GM18498 (cell line): ENCODE measurements around the gene CLN6.
"Not testable (repeated sequence)": the region's sequence is repeated elsewhere in the genome, so short reads cannot be mapped to it uniquely, and the experiment has no call there.

Experiments used
- ATAC-seq: cut with Tn5 transposase; IDR thresholded peaks from one replicate; pipeline ENCODE4 v1.9.1; 2021; ENCODE audit warnings: mild to moderate bottlenecking, moderate library complexity; ENCODE audit not compliant: unreplicated experiment

Gene CLN6

DNA sequence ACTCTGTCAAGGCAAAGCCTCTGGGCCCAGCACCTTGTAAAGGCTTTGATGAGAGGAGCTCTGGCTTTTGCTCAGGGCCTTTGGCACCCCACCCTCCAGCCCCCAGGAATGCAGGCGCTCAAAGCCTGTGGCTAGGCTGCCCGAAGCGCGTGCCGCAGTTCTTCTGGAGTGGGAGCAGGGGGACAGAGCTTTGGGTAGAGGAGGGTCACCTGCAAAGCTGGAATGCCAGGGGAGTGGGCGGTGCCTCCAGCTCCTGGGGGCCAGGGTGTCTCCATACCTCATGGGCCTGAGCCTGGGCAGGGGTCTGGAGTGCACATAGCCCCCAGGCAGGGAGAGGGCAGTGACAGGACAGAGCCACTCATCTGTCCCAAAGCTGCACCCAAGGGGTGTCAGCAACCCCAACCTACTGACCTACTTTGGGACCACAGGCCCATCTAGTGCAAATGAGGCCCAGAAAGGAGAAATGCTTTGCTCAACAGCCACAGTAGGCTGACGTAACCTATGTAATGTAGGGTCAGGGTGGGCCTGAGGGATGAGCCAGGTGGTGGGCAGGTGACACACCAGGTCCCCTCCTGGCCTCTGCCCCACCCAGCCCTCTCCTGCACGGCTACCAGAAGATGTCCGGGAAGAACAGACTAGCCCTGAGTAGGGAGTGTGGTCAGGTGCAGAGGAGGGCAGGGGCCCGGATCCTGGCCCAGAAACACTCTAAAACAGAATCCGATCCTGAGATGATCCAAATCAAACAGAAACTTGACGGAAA, 22.2 kb downstream of the CLN6 start:
- ATAC-seq = no peak

DNA sequence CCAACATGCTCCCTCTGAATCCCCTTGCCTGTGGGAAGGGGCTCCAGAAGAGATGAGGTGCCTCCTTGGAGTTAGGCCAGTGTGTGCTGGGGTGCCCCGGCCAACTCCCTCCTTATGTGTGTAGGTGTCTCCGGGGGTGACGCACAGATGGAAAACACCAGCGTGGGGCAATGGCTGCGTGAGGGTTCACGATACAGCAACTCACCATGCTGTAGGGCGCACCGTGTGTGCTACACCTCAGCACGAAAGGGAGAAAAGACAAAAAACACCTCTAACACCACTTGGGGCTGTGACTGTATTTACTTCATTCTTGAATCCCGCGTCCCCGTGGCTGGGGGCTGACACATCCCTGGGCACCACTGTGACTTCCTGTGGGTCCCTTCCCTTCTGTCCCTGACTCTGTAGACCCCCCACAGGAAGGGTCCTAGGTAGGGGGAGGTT, 22.8 kb downstream of the CLN6 start:
- no peak for ATAC-seq

DNA sequence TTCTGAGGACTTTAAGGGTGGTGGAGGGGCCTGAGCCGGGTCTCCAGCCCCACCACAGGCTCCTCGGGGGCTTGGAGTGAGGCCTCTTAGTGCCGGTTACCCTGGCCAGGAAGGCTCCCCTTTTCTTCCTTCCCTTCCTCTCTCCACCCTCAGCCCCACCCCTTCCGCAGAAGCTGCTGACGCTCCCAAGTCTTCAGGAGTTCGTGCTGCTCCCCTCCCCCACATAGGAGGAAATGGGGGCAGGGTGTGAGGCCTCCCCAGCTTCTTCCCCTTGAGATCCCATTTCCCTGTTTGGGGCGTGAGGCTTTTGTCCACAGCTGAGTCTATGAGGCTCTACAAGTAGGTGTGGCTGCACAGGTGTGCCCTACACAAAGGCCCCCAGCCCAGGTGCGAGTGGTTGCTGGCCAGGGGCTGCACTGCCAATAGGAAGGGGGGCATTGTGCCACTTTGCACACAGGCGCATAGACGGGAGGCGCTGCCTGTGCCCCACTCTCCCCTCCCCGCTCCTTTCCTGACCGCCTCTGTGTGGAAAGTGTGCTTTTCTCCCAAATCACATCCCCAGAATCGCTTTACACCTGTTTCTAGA, 23.5 kb downstream of the CLN6 start:
- ATAC-seq = no peak

DNA sequence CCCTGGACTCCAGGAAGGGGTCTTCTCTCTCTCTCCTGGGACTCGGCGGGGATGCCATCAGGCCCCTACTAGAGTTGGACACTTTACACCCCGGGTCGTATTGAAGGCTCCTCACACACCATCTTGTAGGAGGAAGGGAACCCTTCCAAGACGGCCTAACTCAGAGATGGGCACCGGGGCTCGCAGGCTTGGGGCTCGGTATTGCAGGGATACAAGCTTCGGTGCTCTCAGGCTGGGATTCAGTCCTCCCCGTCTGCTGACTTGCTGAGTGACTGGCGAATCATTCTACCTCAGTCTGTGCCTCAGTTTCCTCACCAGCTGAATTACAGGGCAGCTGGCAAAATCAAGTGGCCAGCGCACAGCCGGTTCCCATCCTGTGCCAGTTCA, 24.0 kb downstream of the CLN6 start:
- no peak for ATAC-seq

DNA sequence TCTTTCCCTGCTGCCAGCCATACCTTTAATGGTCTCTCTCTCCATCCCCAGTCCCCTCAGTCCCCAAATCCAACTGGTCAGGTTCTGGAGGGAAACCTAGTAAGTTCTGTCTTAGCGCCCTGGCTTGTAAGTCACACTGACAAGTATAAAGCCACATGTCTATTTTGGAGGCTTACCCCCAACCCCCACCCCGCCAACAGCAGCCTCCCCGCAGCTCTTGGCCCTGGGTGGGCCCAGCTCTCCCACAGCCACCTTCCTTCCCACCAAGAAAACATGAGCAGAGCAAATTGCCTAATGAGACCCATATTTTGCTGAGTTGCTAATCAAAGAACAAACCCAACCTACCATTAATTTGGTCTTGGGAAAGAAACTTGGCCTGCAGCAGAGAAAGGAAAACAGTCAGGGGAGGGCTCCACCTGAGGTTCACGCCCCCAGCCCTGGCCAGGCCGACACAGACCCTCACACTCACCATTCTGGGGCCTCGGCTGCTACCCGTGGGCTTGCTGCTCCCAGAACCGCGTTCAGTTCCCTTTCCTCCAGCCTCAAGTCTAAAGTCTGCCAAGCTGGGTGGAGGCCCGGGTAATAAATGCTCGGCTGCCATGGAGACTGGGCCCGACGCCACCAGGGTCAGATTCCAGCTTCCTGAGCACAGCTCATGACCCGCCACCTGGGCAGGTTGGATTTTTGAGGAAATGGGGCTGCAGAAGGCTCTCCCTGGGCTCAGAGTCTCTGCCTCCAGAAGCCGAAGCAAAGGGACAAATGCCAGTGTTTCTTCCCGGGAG, 24.6 kb downstream of the CLN6 start, which contains the start of gene CALML4:
TSS of gene CALML4 (minus strand) at position 557 of the 782 bp plus-strand sequence. CDS start at position 472, 85 bp downstream.
- no peak for ATAC-seq

DNA sequence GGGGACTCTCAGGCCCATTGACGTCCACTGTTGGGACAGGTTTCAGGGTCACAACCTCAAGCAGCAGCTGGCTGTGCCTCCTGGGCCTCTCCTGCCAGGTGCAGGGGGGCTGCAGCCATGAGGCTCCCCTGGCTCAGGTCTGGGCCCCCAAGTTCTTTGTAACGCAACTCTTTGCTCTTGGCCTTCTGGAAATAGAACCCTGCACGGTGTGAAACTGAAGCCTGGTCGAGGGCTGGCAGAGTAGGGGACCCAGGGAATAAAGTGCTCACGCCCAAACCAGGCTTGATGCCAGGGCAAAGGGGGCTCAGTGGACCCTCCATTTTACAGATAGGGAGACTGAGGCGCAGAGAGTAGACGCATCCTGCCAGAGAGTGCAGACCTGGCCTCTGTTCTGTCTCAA, 25.2 kb downstream of the CLN6 start:
- ATAC-seq = no peak

DNA sequence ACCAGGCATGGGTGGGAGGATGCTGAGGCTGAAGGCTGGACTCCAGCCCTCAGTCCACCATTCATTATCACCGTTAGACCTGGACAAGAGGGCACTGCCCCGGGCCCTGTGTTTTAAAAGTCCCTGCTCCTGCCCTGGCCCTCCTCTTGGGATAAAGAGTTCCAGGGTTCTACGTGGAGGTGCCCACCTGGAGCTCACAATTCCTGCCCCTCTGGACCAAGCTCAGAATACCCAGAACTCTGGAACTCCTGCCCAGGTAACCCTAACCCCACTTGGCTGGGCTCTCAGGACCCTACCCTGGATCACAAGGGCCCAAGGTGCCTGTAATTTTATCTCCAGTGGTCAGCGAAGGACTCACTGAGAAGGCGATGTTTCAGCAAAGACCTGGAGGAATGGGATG, 25.6 kb downstream of the CLN6 start:
- ATAC-seq = no peak

DNA sequence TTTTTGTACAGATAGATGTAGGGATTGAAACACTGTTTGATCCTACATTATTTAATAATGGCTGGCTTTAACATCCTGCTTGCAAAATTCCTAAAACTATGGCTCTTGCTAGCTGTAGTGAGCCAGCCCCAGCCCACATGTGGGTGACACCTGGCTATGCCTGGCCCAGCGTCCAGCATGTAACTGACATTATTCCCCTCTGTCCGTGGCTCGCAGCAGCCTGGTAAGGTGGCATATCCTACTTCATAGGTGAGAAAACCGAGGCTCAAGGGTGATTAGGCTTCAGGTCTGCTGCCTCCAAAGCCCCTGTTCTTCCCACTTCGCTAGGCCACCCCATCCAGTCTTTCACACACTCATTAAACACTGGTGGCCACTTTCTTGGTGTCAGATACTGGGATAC, 26.0 kb downstream of the CLN6 start:
- no peak for ATAC-seq

DNA sequence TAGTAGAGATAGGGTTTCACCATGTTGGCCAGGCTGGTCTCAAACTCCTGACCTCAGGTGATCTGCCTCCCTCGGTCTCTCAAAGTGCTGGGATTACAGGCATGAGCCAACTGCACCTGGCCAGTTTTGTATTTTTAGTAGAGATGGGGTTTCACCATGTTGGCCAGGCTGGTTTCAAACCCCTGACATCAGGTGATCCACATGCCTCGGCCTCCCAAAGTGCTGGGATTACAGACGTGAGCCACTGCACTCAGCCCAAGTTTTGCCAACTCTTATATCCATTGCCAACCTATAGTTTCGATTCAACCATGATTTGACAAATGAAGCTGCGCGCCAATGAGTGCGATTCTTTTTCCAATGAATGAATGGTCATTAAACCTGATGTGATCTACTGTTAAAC, 26.5 kb downstream of the CLN6 start:
- not testable (repeated sequence) for ATAC-seq

DNA sequence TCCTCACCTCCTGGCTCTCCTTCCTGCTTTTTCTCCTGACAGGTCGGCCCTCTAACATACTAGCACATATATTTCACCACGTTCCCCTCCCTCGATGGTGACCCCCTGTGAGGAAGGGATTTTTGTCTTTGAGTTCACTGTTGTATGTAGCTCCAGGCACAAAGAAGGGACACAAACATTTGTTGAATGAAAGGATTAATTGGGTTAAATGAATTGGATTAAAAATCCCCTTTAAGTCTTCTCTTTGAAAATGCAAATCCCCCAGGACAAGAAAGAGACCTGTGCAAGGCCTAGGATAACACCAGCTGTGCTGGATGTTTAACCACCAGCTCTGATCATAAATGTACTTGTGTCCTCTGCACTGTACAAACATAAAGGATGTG, 27.7 kb downstream of the CLN6 start:
- ATAC-seq = no peak

DNA sequence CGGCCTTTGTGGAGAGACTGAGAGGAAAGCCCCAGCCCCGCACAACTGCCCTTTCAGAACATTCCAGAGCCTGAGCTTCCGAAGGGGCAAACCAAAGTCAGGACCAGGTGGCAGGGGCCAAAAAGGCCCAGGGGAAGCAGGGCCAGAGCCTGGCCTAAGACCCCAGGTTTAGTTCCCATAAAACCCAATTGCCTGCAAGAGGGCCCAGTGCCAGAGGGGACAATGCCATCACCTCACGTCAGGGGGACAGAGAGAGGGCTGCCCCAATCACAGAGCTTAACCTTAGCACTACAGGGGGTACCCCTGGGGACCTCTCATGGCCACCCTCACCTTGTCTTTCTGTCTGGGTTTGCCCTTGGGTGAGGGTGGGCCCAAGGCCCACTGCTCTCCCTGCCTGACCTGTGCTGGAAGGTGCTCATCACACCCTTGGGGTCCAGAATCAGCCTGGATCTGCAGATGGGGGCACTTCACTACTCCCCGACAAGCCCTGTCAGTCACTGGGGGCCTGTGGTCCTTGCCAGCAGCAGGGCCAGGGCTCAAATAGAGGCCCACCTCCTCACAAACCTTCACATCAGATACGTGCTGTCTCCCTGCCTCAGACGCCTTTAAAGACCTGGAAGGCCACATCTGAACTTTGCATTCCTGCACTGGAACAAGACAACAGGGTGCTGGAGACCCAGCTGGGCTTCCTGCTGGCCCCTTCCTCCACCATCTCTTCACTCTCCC, 28.2 kb downstream of the CLN6 start:
- no peak for ATAC-seq

DNA sequence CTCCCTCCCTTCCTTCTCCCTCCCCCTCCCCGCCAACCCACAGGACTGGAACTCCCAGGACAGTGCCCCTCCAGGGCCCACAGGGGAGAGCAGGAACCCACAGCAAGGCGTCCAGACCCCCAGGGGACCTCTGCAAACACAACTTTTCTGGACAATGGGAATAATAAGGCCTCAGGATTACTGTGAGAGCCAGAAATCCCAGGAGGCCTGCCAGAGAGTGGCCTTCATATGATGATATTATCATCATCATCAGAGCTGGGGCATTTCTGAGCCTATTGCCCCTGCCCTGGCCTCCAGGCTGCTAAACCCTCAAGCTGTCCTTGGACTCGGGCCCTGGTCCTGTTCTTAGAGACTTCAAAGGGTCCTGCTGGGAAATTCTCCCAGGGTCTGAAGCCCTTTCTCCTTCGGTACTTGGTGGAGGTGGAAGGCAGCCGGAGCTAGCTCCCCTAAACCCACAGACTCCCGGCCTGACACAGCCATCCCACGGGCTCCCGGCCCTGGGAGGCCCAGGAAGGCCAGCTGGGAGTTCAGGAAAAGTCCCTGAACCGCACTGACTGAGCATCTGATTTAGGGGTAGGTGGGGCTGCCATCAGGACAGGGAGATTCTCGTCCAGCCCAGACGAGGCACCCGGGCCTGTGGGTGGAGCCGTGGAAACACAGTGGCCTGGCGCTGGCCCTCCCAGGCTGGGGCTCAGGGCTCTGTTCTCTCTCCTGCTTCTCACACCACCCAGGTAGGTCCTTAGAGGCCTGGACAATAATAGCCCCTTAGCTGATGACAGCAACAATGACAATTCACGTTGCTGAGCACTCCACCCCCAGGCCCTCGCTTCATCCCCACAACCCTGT, 29.3 kb downstream of the CLN6 start:
- no peak for ATAC-seq

DNA sequence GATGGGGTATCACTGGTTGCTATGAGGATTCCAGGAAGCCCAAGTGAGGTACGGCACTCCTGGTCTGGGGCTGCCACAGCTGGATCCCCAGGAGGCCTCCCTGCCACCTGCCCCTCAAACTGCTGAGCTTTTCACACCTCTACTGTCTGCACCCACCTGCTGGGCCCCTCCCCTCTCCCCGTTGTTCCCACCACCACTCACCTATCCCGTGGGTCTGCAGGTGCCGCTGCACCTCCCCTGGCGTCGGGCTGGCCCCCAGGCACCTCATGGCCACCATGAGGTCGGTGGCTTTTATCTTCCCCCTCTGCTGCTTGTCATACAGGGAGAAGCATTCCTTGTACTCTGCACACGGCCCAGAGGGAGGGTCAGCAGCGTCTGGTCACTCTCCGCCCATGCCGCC, 30.2 kb downstream of the CLN6 start:
- no peak for ATAC-seq

DNA sequence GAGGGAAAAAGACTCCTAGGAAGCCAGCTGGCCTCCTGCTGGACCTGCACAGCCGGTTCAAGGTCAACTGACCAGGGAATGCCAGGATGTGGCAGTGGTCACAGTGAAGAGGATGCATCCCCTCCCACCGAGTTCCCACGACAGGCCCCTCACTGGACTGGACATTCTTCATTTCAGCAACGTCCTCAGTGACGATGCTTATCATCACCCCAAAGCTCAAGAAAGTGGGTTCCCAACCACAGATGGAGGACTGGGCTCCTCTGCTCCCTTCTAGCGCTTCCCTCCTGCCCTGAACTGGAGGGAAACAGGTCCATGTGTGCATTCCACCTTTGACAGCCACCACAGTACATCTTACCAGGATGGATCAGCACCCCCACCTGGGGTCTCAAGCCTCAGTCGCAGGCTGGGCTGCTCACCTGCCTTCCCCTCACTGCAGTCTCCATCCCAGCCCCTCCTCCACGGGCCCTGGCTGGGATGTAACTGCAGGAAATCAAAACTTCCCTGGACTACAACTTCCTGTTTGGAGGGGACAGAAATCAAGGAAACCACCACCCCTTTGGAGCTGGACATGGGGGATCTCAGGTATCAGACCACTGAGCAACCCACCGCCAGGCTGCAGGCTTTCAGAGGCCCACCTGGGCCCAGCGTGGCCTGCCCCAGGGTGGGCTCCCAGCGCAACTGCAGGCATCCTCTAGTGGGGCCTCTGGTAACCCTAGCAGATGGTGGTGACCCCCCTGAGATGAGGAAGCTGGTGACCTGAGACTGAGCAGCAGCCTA, 31.7 kb downstream of the CLN6 start:
- ATAC-seq = no peak

DNA sequence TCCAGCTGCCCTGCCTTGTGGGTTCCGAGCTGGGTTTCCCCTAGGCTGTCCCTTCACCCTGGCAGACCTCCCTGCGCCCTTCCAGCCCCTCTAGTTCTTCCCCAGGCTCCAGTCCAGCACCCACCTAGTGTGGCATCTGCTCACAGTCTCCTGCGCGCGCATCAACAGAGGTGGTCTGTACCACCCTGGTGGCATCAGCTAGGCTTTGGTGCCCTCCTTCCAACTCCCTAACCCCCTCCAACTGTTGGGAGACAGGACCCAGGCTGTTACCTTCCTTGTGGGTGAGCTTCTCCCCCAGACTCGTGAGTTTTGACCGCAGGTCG, 32.4 kb downstream of the CLN6 start:
- no peak for ATAC-seq

DNA sequence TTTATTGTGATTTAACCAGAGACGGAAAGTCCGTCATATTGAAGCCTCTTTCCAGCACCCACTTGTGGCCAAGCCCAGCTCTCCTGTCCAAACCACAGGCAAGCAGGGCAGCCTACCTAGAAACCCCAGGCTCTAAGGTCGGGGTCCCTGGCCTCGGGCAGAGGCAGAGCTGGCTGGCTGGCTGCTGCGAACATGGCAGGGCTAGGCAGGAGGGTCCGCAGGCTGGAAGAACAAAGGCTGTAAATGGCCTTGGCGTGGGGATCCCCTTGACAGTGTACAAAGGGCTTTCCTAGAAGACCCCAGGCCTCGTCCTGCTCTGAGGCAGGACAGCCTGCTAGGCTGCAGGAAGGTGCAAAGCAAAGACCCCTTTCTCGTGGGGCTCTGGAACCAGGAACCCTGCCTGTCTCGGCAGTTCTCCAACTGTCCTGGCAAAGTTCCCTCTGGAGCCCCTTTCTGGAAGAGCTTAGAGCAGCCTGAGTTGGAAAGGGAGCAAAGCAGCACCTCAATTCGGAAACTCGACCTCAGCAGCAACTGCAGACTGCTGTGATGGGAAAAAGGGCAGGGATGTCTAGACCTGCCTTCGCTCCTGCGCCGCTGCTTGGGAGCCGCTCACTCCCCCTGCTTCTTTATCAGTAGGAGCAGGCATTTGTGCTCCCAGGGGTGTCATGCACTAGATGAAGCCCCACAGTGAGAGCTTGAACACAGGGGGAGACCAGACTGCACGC, 32.9 kb downstream of the CLN6 start:
- no peak for ATAC-seq

DNA sequence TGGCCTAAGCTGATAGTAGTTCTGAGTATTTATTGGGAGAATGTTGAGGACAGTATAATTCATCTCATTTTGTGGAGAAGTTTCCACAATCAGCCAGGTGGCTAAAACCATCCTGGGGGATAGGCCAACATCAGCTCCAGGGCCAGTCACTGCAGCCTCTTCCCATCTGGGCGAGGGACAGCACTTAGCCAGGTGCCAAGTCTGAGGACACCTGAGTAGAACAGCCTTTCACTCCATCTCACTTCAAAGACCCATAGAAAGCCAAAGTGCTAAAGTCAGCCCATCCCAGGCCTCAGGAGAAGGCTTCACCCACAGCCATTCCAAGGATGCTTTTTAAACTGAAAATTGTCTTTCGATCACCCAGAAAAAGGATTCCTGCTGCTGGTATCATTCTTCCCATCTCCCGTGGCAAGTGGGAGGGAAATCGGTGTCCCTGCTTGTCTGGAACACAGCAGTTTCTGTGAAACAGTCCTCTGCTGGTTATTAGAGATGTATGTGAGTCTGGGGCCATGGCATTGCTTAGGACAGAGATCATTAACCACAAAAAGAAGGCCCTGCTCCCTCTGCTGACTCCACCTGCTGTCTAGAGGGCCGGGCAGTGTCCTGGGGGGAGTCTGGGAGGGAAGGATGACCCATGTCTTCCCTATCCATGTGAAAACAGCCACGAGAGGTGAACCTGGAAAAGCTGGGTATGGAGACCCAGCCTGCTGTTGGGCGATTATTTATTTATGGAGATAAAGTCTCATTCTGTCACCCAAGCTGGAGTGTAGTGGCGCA, 34.0 kb downstream of the CLN6 start:
- ATAC-seq = no peak

DNA sequence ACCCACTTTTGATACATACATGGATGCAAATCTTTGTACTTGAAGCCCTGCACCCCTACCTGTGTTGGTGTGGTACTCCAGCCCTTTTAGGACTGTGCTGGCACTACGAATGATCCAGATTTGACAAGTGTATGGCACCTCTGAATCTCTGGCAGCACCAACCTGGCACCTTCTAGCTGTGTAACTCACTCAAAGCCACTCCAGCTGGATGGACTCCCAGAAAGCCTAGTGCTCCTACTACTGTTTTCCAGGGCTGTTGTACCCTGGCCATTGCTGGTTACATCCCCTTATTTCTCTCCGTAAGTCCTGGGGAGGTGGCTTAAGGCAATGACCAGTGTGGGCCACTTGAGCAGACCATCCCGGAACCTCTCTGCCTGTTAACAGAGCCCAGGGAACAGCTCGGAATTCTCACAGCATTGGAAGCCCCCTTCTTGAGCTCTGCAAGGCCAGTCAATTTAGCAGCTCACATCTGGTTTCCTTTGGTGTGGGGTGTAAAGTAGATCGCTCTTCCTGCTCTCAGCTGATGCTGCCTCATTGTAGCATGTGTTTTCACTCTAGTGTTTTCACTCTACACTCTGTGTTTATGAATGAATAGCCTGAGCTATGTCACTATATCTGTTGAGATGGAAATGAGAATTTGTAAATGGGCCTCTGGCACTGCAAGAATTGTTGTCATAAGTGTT, 36.6 kb downstream of the CLN6 start:
- ATAC-seq = no peak
